ENCODE results near the gene ATP1A1.

Gene ATP1A1

GRCh38 chr1:116390195-116390594, 17.2 kb downstream of the ATP1A1 start:
- TF ChIP-seq ZC3H10 (CRISPR knock-in tag; IDR thresholded peaks at IDR 0.05) = no peak
- no peak for TF ChIP-seq ESRRG (CRISPR knock-in tag; IDR thresholded peaks at IDR 0.05)
- TF ChIP-seq CREB5 (CRISPR knock-in tag; IDR thresholded peaks at IDR 0.05; ENCODE audit: low read depth) = no peak
- TF ChIP-seq CSDC2 (CRISPR knock-in tag; IDR thresholded peaks at IDR 0.05) = no peak
- TF ChIP-seq OSR1 (CRISPR knock-in tag; IDR thresholded peaks at IDR 0.05) = no peak
- TF ChIP-seq ISL1 (CRISPR knock-in tag; IDR thresholded peaks at IDR 0.05) = no peak
- TF ChIP-seq ZNF8 (CRISPR knock-in tag; IDR thresholded peaks at IDR 0.05) = no peak
- TF ChIP-seq ZNF565 (CRISPR knock-in tag; conservative IDR thresholded peaks at IDR 0.05; ENCODE audit: low read depth) = no peak
- no peak for TF ChIP-seq ZFP30 (CRISPR knock-in tag; IDR thresholded peaks at IDR 0.05)
- TF ChIP-seq BACH2 (CRISPR knock-in tag; IDR thresholded peaks at IDR 0.05; ENCODE audit: borderline replicate concordance) = no peak
- TF ChIP-seq SNAI2 (CRISPR knock-in tag; IDR thresholded peaks at IDR 0.05) = no peak
- no peak for TF ChIP-seq TCF4 (CRISPR knock-in tag; IDR thresholded peaks at IDR 0.05; ENCODE audit: borderline replicate concordance)
- no peak for TF ChIP-seq POU6F1 (CRISPR knock-in tag; IDR thresholded peaks at IDR 0.05; ENCODE audit: borderline replicate concordance, low read depth)
- no peak for TF ChIP-seq TOX (CRISPR knock-in tag; IDR thresholded peaks at IDR 0.05; ENCODE audit: borderline replicate concordance)
- no peak for TF ChIP-seq CSRNP3 (CRISPR knock-in tag; IDR thresholded peaks at IDR 0.05)
- no peak for ATAC-seq

GRCh38 chr1:116391185-116391584, 18.1 kb downstream of the ATP1A1 start:
- ATAC-seq = no peak
- TF ChIP-seq CSRNP3 (CRISPR knock-in tag; IDR thresholded peaks at IDR 0.05) (no peak), GLIS3 (CRISPR knock-in tag; IDR thresholded peaks at IDR 0.05) (no peak), BACH2 (CRISPR knock-in tag; IDR thresholded peaks at IDR 0.05; ENCODE audit: borderline replicate concordance) (no peak), ISL1 (CRISPR knock-in tag; IDR thresholded peaks at IDR 0.05) (no peak), TCF4 (CRISPR knock-in tag; IDR thresholded peaks at IDR 0.05; ENCODE audit: borderline replicate concordance) (no peak), PATZ1 (CRISPR knock-in tag; IDR thresholded peaks at IDR 0.05; ENCODE audit: borderline replicate concordance) (no peak), ZNF70 (CRISPR knock-in tag; IDR thresholded peaks at IDR 0.05) (no peak), ESRRG (CRISPR knock-in tag; IDR thresholded peaks at IDR 0.05) (no peak), TSHZ2 (CRISPR knock-in tag; IDR thresholded peaks at IDR 0.05) (no peak), SNAI2 (CRISPR knock-in tag; IDR thresholded peaks at IDR 0.05) (no peak)
